ENCODE data around the gene NR1H2. TPM values are rescaled to one million over a fixed set of nuclear protein-coding genes. Genes with fewer than 3 reads are reported as not detected.
"Not testable (repeated sequence)": the region's sequence is repeated elsewhere in the genome, so short reads cannot be mapped to it uniquely, and the experiment has no call there.

The NR1H2 gene
- total and polyA plus RNA-seq, 3 donors from 2014 or later = 68.0 to 96.6 (median 93.8) TPM

GRCh38 chr19:50334741-50335421 is 41.4 kb upstream of the NR1H2 start:
- DNase-seq = no peak
- WGBS, 2 donors = 83 to 90% methylated on average over 7 to 12 of the region's 12 CpGs
- Histone ChIP-seq H3K36me3 (ENCODE audit: low read depth, missing control alignments) (no peaks in the 10 kb centered on the region), H3K27ac (no peak overlapping the region), H3K4me1 (peaks cover 10% of the 10 kb centered on the region), H3K27me3 (no peaks in the 10 kb centered on the region), H3K9me3 (no peaks in the 10 kb centered on the region), H3K4me3 (no peak overlapping the region)
- TF ChIP-seq POLR2A (IDR thresholded peaks at IDR 0.05) (no peak), CTCF (IDR thresholded peaks at IDR 0.05) (no peak)
- intact Hi-C loops (cut with DNase I; ENCODE audit: low total_unique reads) = no loop called here

GRCh38 chr19:50337031-50337430 is 39.2 kb upstream of the NR1H2 start:
- H3K9me3 ChIP-seq; DNase-seq; H3K27me3 ChIP-seq; H3K27ac ChIP-seq; H3K4me1 ChIP-seq; H3K36me3 ChIP-seq (ENCODE audit: low read depth, missing control alignments); H3K4me3 ChIP-seq; intact Hi-C loops (cut with DNase I; ENCODE audit: low total_unique reads): not testable (repeated sequence)
- 86 to 91% methylated on average over 6 of the region's 6 CpGs for WGBS, 2 donors

- no peak for TF ChIP-seq CTCF (IDR thresholded peaks at IDR 0.05)
- TF ChIP-seq POLR2A (IDR thresholded peaks at IDR 0.05) = no peak
- Histone ChIP-seq H3K36me3 (ENCODE audit: low read depth, missing control alignments) (no peaks in the 10 kb centered on the region), H3K27me3 (no peaks in the 10 kb centered on the region), H3K4me3 (no peak overlapping the region), H3K4me1 (no peaks in the 10 kb centered on the region), H3K27ac (no peak overlapping the region), H3K9me3 (no peaks in the 10 kb centered on the region)
- intact Hi-C loops (cut with DNase I; ENCODE audit: low total_unique reads) = no loop called here
- DNase-seq = no peak
Measured at GRCh38 chr19:50340331-50340730, 35.9 kb upstream of the NR1H2 start.

- DNase-seq = no peak
- no peaks in the 10 kb centered on the region for H3K27me3 ChIP-seq
- TF ChIP-seq POLR2A (IDR thresholded peaks at IDR 0.05) (no peak), CTCF (IDR thresholded peaks at IDR 0.05) (no peak)
- no peak overlapping the region for H3K27ac ChIP-seq
- no peaks in the 10 kb centered on the region for H3K36me3 ChIP-seq (ENCODE audit: low read depth, missing control alignments)
- intact Hi-C loops (cut with DNase I; ENCODE audit: low total_unique reads) = no loop called here
- H3K4me3 ChIP-seq = no peak overlapping the region
- no peaks in the 10 kb centered on the region for H3K4me1 ChIP-seq
- 86 to 89% methylated on average over 3 of the region's 3 CpGs for WGBS, 2 donors
- no peaks in the 10 kb centered on the region for H3K9me3 ChIP-seq
Measured at GRCh38 chr19:50341091-50341564, 35.1 kb upstream of the NR1H2 start.

GRCh38 chr19:50344661-50345318 is 31.5 kb upstream of the NR1H2 start:
- TF ChIP-seq POLR2A (IDR thresholded peaks at IDR 0.05) = no peak
- no peak for TF ChIP-seq CTCF (IDR thresholded peaks at IDR 0.05)
- 78 to 83% methylated on average over 8 of the region's 8 CpGs for WGBS, 2 donors
- Histone ChIP-seq H3K27ac (no peak overlapping the region), H3K27me3 (no peaks in the 10 kb centered on the region), H3K36me3 (ENCODE audit: low read depth, missing control alignments) (no peaks in the 10 kb centered on the region), H3K4me3 (no peak overlapping the region), H3K9me3 (no peaks in the 10 kb centered on the region), H3K4me1 (no peaks in the 10 kb centered on the region)
- intact Hi-C loops (cut with DNase I; ENCODE audit: low total_unique reads) = no loop called here
- DNase-seq = no peak

- DNase-seq; H3K4me1 ChIP-seq; intact Hi-C loops (cut with DNase I; ENCODE audit: low total_unique reads); H3K27ac ChIP-seq; H3K27me3 ChIP-seq; H3K4me3 ChIP-seq; H3K9me3 ChIP-seq; H3K36me3 ChIP-seq (ENCODE audit: low read depth, missing control alignments): not testable (repeated sequence)
- WGBS, 2 donors = 74 to 80% methylated on average over 8 of the region's 8 CpGs
Measured at GRCh38 chr19:50347089-50347581, 29.1 kb upstream of the NR1H2 start.
